ENCODE results near the gene LRRC46. TPM values are rescaled to one million over a fixed set of nuclear protein-coding genes. Genes with fewer than 3 reads are reported as not detected.

Gene LRRC46
- total RNA-seq, 2 donors from 2014 or later, result 0.59 TPM; not detected in 1

DNA sequence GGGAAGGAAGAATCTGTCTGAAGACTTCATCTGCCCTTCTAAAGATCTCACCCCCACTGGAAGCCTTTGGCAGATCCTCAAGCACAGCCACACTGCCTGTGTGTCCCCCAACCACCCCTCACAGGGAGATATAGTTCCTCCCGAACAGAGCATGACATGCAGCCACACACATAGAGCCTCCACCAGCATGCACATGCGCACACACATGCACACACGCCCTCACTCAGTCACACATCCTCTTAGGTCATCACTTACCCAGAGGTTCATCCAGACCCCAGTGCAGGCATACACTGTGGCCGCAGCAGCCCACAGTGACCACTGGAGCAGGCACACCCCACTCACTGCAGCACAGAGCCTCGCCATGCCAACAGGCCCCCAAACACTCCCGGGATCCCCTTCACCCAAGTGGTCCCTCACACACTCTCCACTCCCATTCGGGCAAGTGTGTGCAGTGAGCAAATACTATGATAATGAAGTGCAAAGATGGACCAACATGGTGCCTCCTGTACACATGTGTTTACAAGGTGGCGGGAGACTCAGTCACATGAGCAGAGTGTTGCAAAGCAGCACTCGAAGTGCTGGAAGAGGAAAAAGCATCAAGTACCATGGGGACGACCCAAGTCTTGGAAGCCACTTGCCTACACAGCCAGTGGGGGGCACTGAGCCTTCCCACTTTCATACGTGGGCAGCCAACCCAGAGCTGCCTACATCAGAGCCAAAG, 36.5 kb downstream of the LRRC46 start:
- H3K4me1 ChIP-seq, result no peaks in the 10 kb centered on the region
- no peak overlapping the region for H3K27ac ChIP-seq
- no peak overlapping the region for H3K4me3 ChIP-seq
- no peaks in the 10 kb centered on the region for H3K9me3 ChIP-seq
- no peaks in the 10 kb centered on the region for H3K36me3 ChIP-seq
- DNase-seq (ENCODE audit: low spot score), result no peak
- H3K27me3 ChIP-seq, result peaks cover 0 to 6% of the 10 kb centered on the region in 2 donors
- TF ChIP-seq, protein P1, sequence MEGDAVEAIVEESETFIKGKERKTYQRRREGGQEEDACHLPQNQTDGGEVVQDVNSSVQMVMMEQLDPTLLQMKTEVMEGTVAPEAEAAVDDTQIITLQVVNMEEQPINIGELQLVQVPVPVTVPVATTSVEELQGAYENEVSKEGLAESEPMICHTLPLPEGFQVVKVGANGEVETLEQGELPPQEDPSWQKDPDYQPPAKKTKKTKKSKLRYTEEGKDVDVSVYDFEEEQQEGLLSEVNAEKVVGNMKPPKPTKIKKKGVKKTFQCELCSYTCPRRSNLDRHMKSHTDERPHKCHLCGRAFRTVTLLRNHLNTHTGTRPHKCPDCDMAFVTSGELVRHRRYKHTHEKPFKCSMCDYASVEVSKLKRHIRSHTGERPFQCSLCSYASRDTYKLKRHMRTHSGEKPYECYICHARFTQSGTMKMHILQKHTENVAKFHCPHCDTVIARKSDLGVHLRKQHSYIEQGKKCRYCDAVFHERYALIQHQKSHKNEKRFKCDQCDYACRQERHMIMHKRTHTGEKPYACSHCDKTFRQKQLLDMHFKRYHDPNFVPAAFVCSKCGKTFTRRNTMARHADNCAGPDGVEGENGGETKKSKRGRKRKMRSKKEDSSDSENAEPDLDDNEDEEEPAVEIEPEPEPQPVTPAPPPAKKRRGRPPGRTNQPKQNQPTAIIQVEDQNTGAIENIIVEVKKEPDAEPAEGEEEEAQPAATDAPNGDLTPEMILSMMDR (IDR thresholded peaks at IDR 0.05), result no peak

DNA sequence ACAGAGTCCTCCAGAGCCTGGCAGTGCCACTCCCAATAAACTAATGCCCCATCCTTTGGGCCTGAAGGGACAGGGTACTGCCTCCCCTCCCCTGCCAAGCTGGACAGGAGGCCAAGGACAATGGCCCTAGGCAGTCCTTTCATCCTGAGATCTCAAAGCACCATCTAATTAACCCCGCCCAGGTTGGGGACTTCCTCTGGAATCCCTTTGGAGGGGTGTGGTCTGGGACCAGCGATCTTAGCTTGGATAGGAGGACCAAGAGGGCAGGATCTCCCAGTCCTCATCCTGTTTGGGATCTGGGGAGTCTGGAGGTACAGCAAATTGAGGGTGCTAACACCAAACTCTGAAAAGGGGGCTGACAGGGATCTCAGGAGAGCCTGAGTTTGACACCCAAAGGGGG, 37.6 kb downstream of the LRRC46 start:
- Histone ChIP-seq H3K4me1 (no peaks in the 10 kb centered on the region), H3K27me3 (peaks cover 0 to 6% of the 10 kb centered on the region in 2 donors), H3K9me3 (no peaks in the 10 kb centered on the region), H3K27ac (no peak overlapping the region), H3K4me3 (no peak overlapping the region), H3K36me3 (no peaks in the 10 kb centered on the region)
- no peak for DNase-seq (ENCODE audit: low spot score)
- TF ChIP-seq, protein P1 (IDR thresholded peaks at IDR 0.05), result no peak

DNA sequence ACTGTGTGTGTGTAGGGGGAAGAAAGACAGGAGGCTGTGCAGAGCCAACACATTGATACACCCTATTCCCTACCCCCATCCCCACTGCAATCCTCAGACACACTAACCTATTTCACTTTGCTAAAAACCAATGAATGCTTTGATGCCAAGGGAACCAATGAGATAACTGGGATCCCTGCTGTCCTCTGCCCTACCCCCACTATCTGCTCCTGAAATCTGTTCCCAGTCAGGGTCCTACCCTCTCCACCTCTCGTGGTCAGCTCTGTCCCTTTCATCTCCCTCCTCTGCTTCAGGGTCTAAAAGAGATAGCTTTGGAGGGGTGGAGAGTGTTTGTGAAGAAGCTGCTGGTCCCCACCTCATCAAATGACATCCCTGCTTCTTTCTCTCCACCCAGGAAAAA, 38.6 kb downstream of the LRRC46 start:
- TF ChIP-seq, protein P1 (IDR thresholded peaks at IDR 0.05), result no peak
- Histone ChIP-seq H3K27me3 (peaks cover 0 to 6% of the 10 kb centered on the region in 2 donors), H3K9me3 (no peaks in the 10 kb centered on the region), H3K27ac (no peak overlapping the region), H3K4me1 (no peaks in the 10 kb centered on the region), H3K36me3 (no peaks in the 10 kb centered on the region), H3K4me3 (no peak overlapping the region)
- no peak for DNase-seq (ENCODE audit: low spot score)

- TF ChIP-seq, protein P1 (IDR thresholded peaks at IDR 0.05), result no peak
- Histone ChIP-seq H3K36me3 (no peaks in the 10 kb centered on the region), H3K27me3 (peaks cover 0 to 6% of the 10 kb centered on the region in 2 donors)
Observed at GRCh38 chr17:47871048-47871447, 39.6 kb downstream of the LRRC46 start.

GRCh38 chr17:47872019-47872650, 40.7 kb downstream of the LRRC46 start:
- Histone ChIP-seq H3K9me3 (no peaks in the 10 kb centered on the region), H3K4me3 (no peak overlapping the region), H3K36me3 (no peaks in the 10 kb centered on the region), H3K27me3 (peaks cover 0 to 6% of the 10 kb centered on the region in 2 donors), H3K27ac (no peak overlapping the region), H3K4me1 (no peaks in the 10 kb centered on the region)
- no peak for DNase-seq (ENCODE audit: low spot score)
- TF ChIP-seq, protein P1 (IDR thresholded peaks at IDR 0.05), result no peak

More at GRCh38 chr17:47871048-47871447, 39.6 kb downstream of the LRRC46 start:
- no peak for DNase-seq (ENCODE audit: low spot score)
- no peak overlapping the region for H3K4me3 ChIP-seq
- H3K9me3 ChIP-seq, result no peaks in the 10 kb centered on the region
- H3K27ac ChIP-seq, result no peak overlapping the region
- no peaks in the 10 kb centered on the region for H3K4me1 ChIP-seq

All from right atrium auricular region (tissue), 2 donors.